HepG2 (cell line): Measurements from ENCODE around the gene WNK4. TPM values are rescaled to one million over a fixed set of nuclear protein-coding genes. Genes with fewer than 3 reads are reported as not detected.
A peak's percentile ranks its signal among the peaks of the same experiment; 100 is the strongest.

ENCODE experiments used
- ARID4A ChIP-seq: sonication (generic); formaldehyde crosslinking; IDR thresholded peaks from 2 replicates; pipeline ENCODE4 v1.5.0; 2020; ENCODE audit warnings: mild to moderate bottlenecking, missing genetic modification reagents, borderline replicate concordance
- CREM ChIP-seq, 2 experiments: sonication (generic) in 1 of 2; formaldehyde crosslinking in 1 of 2; IDR thresholded peaks; 2 replicates each; pipeline versions ENCODE4 v1.4.0 to v1.6.1; 2016 to 2020; ENCODE audit warnings: antibody characterized with exemption in 1 of 2, mild to moderate bottlenecking in 1 of 2, missing genetic modification reagents in 1 of 2
- CSRNP2 ChIP-seq: sonication (generic); formaldehyde crosslinking; conservative IDR thresholded peaks from 2 replicates; pipeline ENCODE4 v1.8.0; 2022; ENCODE audit warnings: low read depth, missing genetic modification reagents
- GMEB2 ChIP-seq: IDR thresholded peaks from 2 replicates; pipeline ENCODE4 v1.6.1; 2016; ENCODE audit warnings: missing biosample characterization, missing genetic modification reagents, low read depth
- HMG20A ChIP-seq: IDR thresholded peaks from 2 replicates; pipeline ENCODE4 v1.6.1; 2016; ENCODE audit warnings: borderline replicate concordance
- PRPF4 ChIP-seq: fragments of 200-400 bp; formaldehyde crosslinking; IDR thresholded peaks from 2 replicates; pipeline ENCODE4 v1.6.1; 2016; ENCODE audit warnings: low read length, low read depth; ENCODE audit not compliant: poor library complexity, severe bottlenecking
- SNAI1 ChIP-seq: sonication (generic); formaldehyde crosslinking; IDR thresholded peaks from 2 replicates; pipeline ENCODE4 v1.5.0; 2020; ENCODE audit warnings: mild to moderate bottlenecking, missing genetic modification reagents, borderline replicate concordance
- ZNF12 ChIP-seq: sonication (generic); formaldehyde crosslinking; IDR thresholded peaks from 2 replicates; pipeline ENCODE4 v1.5.0; 2020; ENCODE audit warnings: missing genetic modification reagents
- ZNF264 ChIP-seq: sonication (generic); formaldehyde crosslinking; IDR thresholded peaks from 2 replicates; pipeline ENCODE4 v1.4.0; 2020; ENCODE audit warnings: missing genetic modification reagents
- ZNF337 ChIP-seq: sonication (generic); formaldehyde crosslinking; IDR thresholded peaks from 2 replicates; pipeline ENCODE4 v1.5.1; 2020; ENCODE audit warnings: missing genetic modification reagents, low read depth, mild to moderate bottlenecking, borderline replicate concordance
- ZNF709 ChIP-seq: sonication (generic); formaldehyde crosslinking; IDR thresholded peaks from 2 replicates; pipeline ENCODE4 v1.5.0; 2020; ENCODE audit warnings: mild to moderate bottlenecking, missing genetic modification reagents
- ZSCAN9 ChIP-seq: IDR thresholded peaks from 2 replicates; pipeline ENCODE4 v1.6.1; 2016; ENCODE audit warnings: borderline replicate concordance
- polyA plus RNA-seq, 8 experiments: library from polyadenylated mRNA; depleted of rRNA in 3 of 8; stranded (reverse) in 7 of 8; unstranded in 1 of 8; fragments of >200 nt; fragmentation: Illumina TruSeq in 4 of 8; extraction: Trizol in 4 of 8; gene quantifications; 2 replicates each; pipeline versions ENCODE4 v1.2.1 to v1.2.3, GENCODE V29; 2011 to 2016; ENCODE audit warnings: low read depth in 4 of 8, missing spikeins in 1 of 8, mixed read lengths in 1 of 8; ENCODE audit not compliant: insufficient read depth in 1 of 8
- total RNA-seq, 5 experiments: library from RNA; depleted of rRNA; stranded (reverse); fragments of >200 nt; fragmentation: Illumina TruSeq; extraction: Trizol; gene quantifications; 2 replicates each; pipeline ENCODE4 v1.2.3, GENCODE V29; 2016; ENCODE audit warnings: low read depth in 1 of 5

The WNK4 gene
- total and polyA plus RNA-seq, 2 of the 13 experiments (the other 11 are each of a cell fraction or from before 2014, with no cell fraction given) = 2.7 to 13.7 TPM

GRCh38 chr17:42798383-42799380, 18.3 kb downstream of the WNK4 start, which contains the start of the genes CNTD1 and COA3 (continued):
- TF ChIP-seq PRPF4 (no peak), ZNF264 (CRISPR knock-in tag) (peak; percentile 75; the same call in 1 of the 2 replicates), ZSCAN9 (CRISPR knock-in tag) (peak; percentile 93; the same call in 1 of the 2 replicates), ZNF709 (peak; percentile 82; the same call in 1 of the 2 replicates), CSRNP2 (no peak), SNAI1 (CRISPR knock-in tag) (0 out of 2 replicates have a peak, but pooled peaks have one; percentile 32), ZNF12 (CRISPR knock-in tag) (no peak), HMG20A (CRISPR knock-in tag) (no peak), GMEB2 (CRISPR knock-in tag) (peak; percentile 91), ZNF337 (CRISPR knock-in tag) (peak; percentile 92; the same call in 1 of the 2 replicates), ARID4A (CRISPR knock-in tag) (peak; percentile 94), CREM (IDR thresholded peaks at IDR 0.05) (peak; percentile 90), CREM (CRISPR knock-in tag; IDR thresholded peaks at IDR 0.05) (no peak)
